ENCODE results near the gene SH3RF3.

- TF ChIP-seq CTCF (IDR thresholded peaks at IDR 0.05), result no peak
- TF ChIP-seq POLR2A (IDR thresholded peaks at IDR 0.05), result no peak
These were observed 383.1 kb downstream of the SH3RF3 start for GRCh38 chr2:109512076-109512475.
